Omental fat pad (tissue), 4 donors: ENCODE data around the gene FBXL14. TPM values are rescaled to one million over a fixed set of nuclear protein-coding genes. Genes with fewer than 3 reads are reported as not detected.

Experiments
- ATAC-seq: fragments of 150-250 bp; one replicate; pipeline ENCODE4 v1.9.1; 2016; ENCODE audit warnings: mild to moderate bottlenecking, moderate library complexity; ENCODE audit not compliant: low FRiP score
- DNase-seq: peaks from one replicate; pipeline ENCODE4 v3.0.0-alpha.2; 2019; ENCODE audit warnings: low spot score
- CTCF ChIP-seq, 3 donors: fragments of 450-650 bp; IDR thresholded peaks; one replicate each; pipeline ENCODE4 v1.5.1; 2016 to 2017; ENCODE audit warnings: antibody characterized with exemption in 3 of 3, mild to moderate bottlenecking in 3 of 3, moderate library complexity in 2 of 3
- total RNA-seq, 4 donors: library from RNA; depleted of rRNA; stranded (reverse); fragments of >200 nt; gene quantifications; one replicate each; pipeline ENCODE4 v1.1.0, GENCODE V29; 2016

The FBXL14 gene
- total RNA-seq, 4 donors from 2014 or later: 7.3 to 15.6 (median 10.1) TPM

GRCh38 chr12:1533602-1534304 lies 60.6 kb downstream of the FBXL14 start:
- no peak for DNase-seq
- no peak for ATAC-seq
- no peak for TF ChIP-seq CTCF (IDR thresholded peaks at IDR 0.05)

GRCh38 chr12:1533205-1533601 lies 61.2 kb downstream of the FBXL14 start:
- DNase-seq (no peak), ATAC-seq (no peak)
- no peak for TF ChIP-seq CTCF (IDR thresholded peaks at IDR 0.05)

- ATAC-seq (no peak), DNase-seq (no peak)
- no peak for TF ChIP-seq CTCF (IDR thresholded peaks at IDR 0.05)
These were observed 61.8 kb downstream of the FBXL14 start for GRCh38 chr12:1532375-1533165.

- TF ChIP-seq CTCF (IDR thresholded peaks at IDR 0.05): no peak
- ATAC-seq: no peak
- DNase-seq: no peak
These were observed 62.6 kb downstream of the FBXL14 start for GRCh38 chr12:1531654-1532374.

GRCh38 chr12:1531153-1531653 lies 63.2 kb downstream of the FBXL14 start:
- ATAC-seq (no peak), DNase-seq (no peak)
- TF ChIP-seq CTCF (IDR thresholded peaks at IDR 0.05): no peak

GRCh38 chr12:1530592-1531152 lies 63.7 kb downstream of the FBXL14 start:
- DNase-seq (no peak), ATAC-seq (peak; percentile 36)
- no peak for TF ChIP-seq CTCF (IDR thresholded peaks at IDR 0.05)
